ENCODE data around the gene CARD19. TPM values are rescaled to one million over a fixed set of nuclear protein-coding genes. Genes with fewer than 3 reads are reported as not detected.
"Not testable (repeated sequence)": the region's sequence is repeated elsewhere in the genome, so short reads cannot be mapped to it uniquely, and the experiment has no call there.

CARD19 gene
- total RNA-seq, 1 experiment from 2014 or later: 26.1 TPM

GRCh38 chr9:93139365-93140182, 43.6 kb downstream of the CARD19 start:
- Mint-ChIP-seq H3K27ac (ENCODE audit: unreplicated experiment) (no peak overlapping the region), H3K27me3 (ENCODE audit: unreplicated experiment) (no peaks in the 10 kb centered on the region), H3K4me3 (ENCODE audit: low read depth, unreplicated experiment) (no peak overlapping the region), H3K9me3 (ENCODE audit: low read depth, unreplicated experiment) (no peaks in the 10 kb centered on the region), H3K36me3 (ENCODE audit: insufficient read depth, unreplicated experiment) (no peaks in the 10 kb centered on the region), H3K4me1 (ENCODE audit: low read depth, unreplicated experiment) (peaks cover 6% of the 10 kb centered on the region)
- BruUV-seq (replicated peaks): no TSS peak
- intact Hi-C loops (cut with micrococcal nuclease; ENCODE audit: unreplicated experiment): no loop called here
- TF ChIP-seq CTCF (IDR thresholded peaks at IDR 0.05; ENCODE audit: unreplicated experiment): no peak
- CTCF ChIA-PET: no interaction called here
- no peak for DNase-seq

- Mint-ChIP-seq H3K9me3 (ENCODE audit: low read depth, unreplicated experiment) (no peaks in the 10 kb centered on the region), H3K27me3 (ENCODE audit: unreplicated experiment) (no peaks in the 10 kb centered on the region), H3K36me3 (ENCODE audit: insufficient read depth, unreplicated experiment) (no peaks in the 10 kb centered on the region), H3K27ac (ENCODE audit: unreplicated experiment) (no peak overlapping the region), H3K4me1 (ENCODE audit: low read depth, unreplicated experiment) (peaks cover 7% of the 10 kb centered on the region), H3K4me3 (ENCODE audit: low read depth, unreplicated experiment) (no peak overlapping the region)
- no peak for DNase-seq
- no TSS peak for BruUV-seq (replicated peaks)
- CTCF ChIA-PET: no interaction called here
- intact Hi-C loops (cut with micrococcal nuclease; ENCODE audit: unreplicated experiment): no loop called here
- TF ChIP-seq CTCF (IDR thresholded peaks at IDR 0.05; ENCODE audit: unreplicated experiment): no peak
These were observed 45.9 kb downstream of the CARD19 start for GRCh38 chr9:93141771-93142483.

- Mint-ChIP-seq H3K4me3 (ENCODE audit: low read depth, unreplicated experiment) (no peak overlapping the region), H3K4me1 (ENCODE audit: low read depth, unreplicated experiment) (peaks cover 7% of the 10 kb centered on the region), H3K27ac (ENCODE audit: unreplicated experiment) (no peak overlapping the region), H3K9me3 (ENCODE audit: low read depth, unreplicated experiment) (no peaks in the 10 kb centered on the region), H3K36me3 (ENCODE audit: insufficient read depth, unreplicated experiment) (no peaks in the 10 kb centered on the region), H3K27me3 (ENCODE audit: unreplicated experiment) (no peaks in the 10 kb centered on the region)
- DNase-seq: no peak
- CTCF ChIA-PET: no interaction called here
- no TSS peak for BruUV-seq (replicated peaks)
- no peak for TF ChIP-seq CTCF (IDR thresholded peaks at IDR 0.05; ENCODE audit: unreplicated experiment)
- intact Hi-C loops (cut with micrococcal nuclease; ENCODE audit: unreplicated experiment): no loop called here
These were observed 48.0 kb downstream of the CARD19 start for GRCh38 chr9:93143830-93144530.

GRCh38 chr9:93146696-93147095, 50.7 kb downstream of the CARD19 start:
- H3K4me1 Mint-ChIP-seq (ENCODE audit: low read depth, unreplicated experiment); DNase-seq; CTCF ChIA-PET; BruUV-seq (replicated peaks); H3K4me3 Mint-ChIP-seq (ENCODE audit: low read depth, unreplicated experiment); intact Hi-C loops (cut with micrococcal nuclease; ENCODE audit: unreplicated experiment); H3K27me3 Mint-ChIP-seq (ENCODE audit: unreplicated experiment); H3K27ac Mint-ChIP-seq (ENCODE audit: unreplicated experiment); H3K9me3 Mint-ChIP-seq (ENCODE audit: low read depth, unreplicated experiment); H3K36me3 Mint-ChIP-seq (ENCODE audit: insufficient read depth, unreplicated experiment): not testable (repeated sequence)
